BLaER1 treated with 17β-estradiol and CSF1 and Interleukin-3, amounts not matched to agents 10 nM and 100 nM (cell line): ENCODE measurements around the gene CAPN2.
A peak's percentile ranks its signal among the peaks of the same experiment; 100 is the strongest.

ENCODE experiments used
- H3K27ac ChIP-seq, 11 experiments: shearing (Covaris generic); formaldehyde crosslinking; 2 replicates each; pipeline ENCODE4 v1.8.1; 2022
- H3K27me3 ChIP-seq, 11 experiments: shearing (Covaris generic); formaldehyde crosslinking; 2 replicates each; pipeline ENCODE4 v1.8.1; 2022
- H3K36me3 ChIP-seq, 11 experiments: shearing (Covaris generic); formaldehyde crosslinking; 2 replicates each; pipeline ENCODE4 v1.8.1; 2022
- H3K4me1 ChIP-seq, 10 experiments: shearing (Covaris generic); formaldehyde crosslinking; 2 replicates each; pipeline ENCODE4 v1.8.1; 2022
- H3K4me2 ChIP-seq, 11 experiments: shearing (Covaris generic); formaldehyde crosslinking; 2 replicates each; pipeline ENCODE4 v1.8.1; 2022
- H3K4me3 ChIP-seq, 10 experiments: shearing (Covaris generic); formaldehyde crosslinking; 2 replicates each; pipeline ENCODE4 v1.8.1; 2022
- H3K9ac ChIP-seq, 11 experiments: shearing (Covaris generic); formaldehyde crosslinking; 2 replicates each; pipeline ENCODE4 v1.8.1; 2022
- H3K9me3 ChIP-seq, 11 experiments: shearing (Covaris generic); formaldehyde crosslinking; replicated peaks in 1 of 11; 2 replicates each; pipeline ENCODE4 v1.8.1; 2022
- H4K20me1 ChIP-seq, 11 experiments: shearing (Covaris generic); formaldehyde crosslinking; 2 replicates each; pipeline ENCODE4 v1.8.1; 2022
- Cebpa-rat ChIP-seq, 11 experiments: shearing (Covaris generic); IDR thresholded peaks; 2 replicates each; pipeline ENCODE4 v1.8.1; 2022

Gene CAPN2

DNA sequence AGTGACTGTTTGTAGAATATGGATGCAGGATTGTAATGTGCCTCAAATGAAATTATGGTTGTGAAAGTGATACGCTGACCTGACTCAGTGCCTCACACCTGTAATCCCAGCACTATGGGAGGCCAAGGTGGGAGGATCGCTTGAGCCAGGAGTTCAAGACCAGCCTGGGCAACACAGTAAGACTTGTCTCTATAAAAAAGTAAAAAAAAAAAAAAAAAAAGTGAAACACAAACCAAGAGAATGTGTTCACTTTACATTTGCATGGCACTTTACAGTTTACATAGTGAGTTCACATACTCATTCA, 2.0 kb downstream of the CAPN2 start:
- Histone ChIP-seq H3K4me3 (no peak overlapping the region; a peak in 1 of 20 replicates), H3K27ac (no peak overlapping the region), H4K20me1 (peaks cover 0 to 39% (median 17%) of the 10 kb centered on the region in 11 experiments; a peak in 11 of 22 replicates), H3K9me3 (no peaks in the 10 kb centered on the region), H3K4me1 (peaks cover 31 to 62% (median 56%) of the 10 kb centered on the region in 10 experiments), H3K36me3 (peaks cover 11 to 23% (median 17%) of the 10 kb centered on the region in 11 experiments), H3K4me2 (peak overlapping the region; percentile 72 to 98 (median 92); a peak in 18 of 22 replicates), H3K9ac (peak overlapping the region in 2 of 11 experiments; percentile 39 to 48; a peak in 2 of 22 replicates), H3K27me3 (no peaks in the 10 kb centered on the region)
- no peak for TF ChIP-seq Cebpa-rat (IDR thresholded peaks at IDR 0.05)

DNA sequence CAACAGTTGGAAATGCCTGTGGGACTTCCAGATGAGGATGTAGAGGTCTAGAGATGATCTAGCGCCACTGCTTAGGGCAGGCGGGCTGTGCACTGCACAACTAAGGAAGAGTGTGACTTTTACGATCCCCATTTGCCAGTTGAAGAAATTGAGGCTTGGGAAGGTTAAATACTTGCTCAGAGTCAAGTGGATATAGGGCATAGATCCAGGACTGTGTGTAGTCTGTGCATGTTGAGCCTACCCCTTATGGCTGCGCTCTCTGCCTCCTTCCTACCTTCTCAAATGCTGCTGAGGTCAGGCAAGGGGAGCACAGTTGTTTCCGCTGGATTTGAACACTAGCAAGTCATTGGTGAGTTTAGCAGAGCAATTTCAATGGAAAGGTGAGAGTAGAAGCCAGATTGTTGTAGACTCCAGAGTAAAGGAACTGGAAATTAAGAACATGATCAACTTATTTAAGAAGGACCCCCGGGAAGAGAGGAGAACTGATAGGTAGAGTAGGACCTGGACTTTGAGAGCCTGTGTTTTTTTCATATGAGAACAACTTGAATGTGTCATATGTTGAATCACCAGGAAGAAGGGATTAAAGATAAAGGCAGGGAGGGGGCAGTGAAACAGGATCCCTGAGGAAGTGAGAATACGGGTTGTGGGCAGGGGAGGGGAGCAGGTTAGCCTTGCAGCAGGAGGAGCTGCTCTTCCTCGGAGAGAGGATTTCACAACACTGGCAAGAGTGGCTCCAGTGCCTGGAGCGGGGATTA, 2.7 kb downstream of the CAPN2 start:
- H3K27me3 ChIP-seq, result no peaks in the 10 kb centered on the region
- peak overlapping the region in 10 of 11 experiments; percentile 19 to 97 (median 90); a peak in 20 of 22 replicates for H3K4me2 ChIP-seq
- peaks cover 31 to 62% (median 56%) of the 10 kb centered on the region in 10 experiments for H3K4me1 ChIP-seq
- peak overlapping the region in 3 of 10 experiments; percentile 3 to 25 (median 21); a peak in 5 of 20 replicates for H3K4me3 ChIP-seq
- peak in 4 of 11 experiments; percentile 7 to 54 (median 28); a peak in 4 of 22 replicates for TF ChIP-seq Cebpa-rat (IDR thresholded peaks at IDR 0.05)
- H3K27ac ChIP-seq, result peak overlapping the region in 3 of 11 experiments; percentile 19 to 43 (median 29); a peak in 3 of 22 replicates
- peak overlapping the region in 5 of 11 experiments; percentile 10 to 48 (median 30); a peak in 5 of 22 replicates for H3K9ac ChIP-seq
- peaks cover 0 to 39% (median 17%) of the 10 kb centered on the region in 11 experiments; a peak in 11 of 22 replicates for H4K20me1 ChIP-seq
- peaks cover 18 to 29% (median 24%) of the 10 kb centered on the region in 11 experiments for H3K36me3 ChIP-seq
- H3K9me3 ChIP-seq, result no peaks in the 10 kb centered on the region

DNA sequence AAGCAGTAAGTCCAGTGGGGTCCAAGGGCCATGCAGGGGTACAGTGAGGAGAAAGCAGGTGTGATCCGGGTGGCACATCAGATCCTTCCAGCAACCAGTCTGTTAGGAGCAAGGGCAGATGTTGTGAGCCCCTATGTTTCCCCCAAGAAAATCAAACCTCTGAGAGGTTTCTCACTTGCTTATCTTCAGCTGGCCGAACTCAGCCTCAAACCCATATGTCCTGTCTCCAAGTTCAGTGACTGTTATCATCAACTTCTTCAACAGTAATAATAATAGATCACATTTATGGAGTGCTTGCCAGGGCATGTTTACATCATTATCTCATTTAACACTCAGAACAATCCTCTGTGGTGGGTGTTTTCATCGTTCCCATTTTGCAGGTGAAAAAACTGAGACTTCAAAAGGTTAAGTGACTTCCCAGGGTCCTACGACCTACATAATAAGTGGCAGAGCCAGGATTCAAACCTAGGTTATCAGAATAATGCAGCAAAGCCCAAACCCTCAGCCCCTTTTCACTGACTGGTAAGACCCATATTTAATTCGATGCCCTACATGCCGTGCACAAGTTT, 3.3 kb downstream of the CAPN2 start:
- Histone ChIP-seq H3K27ac (peak overlapping the region in 3 of 11 experiments; percentile 11 to 43 (median 19); a peak in 4 of 22 replicates), H3K9ac (peak overlapping the region in 5 of 11 experiments; percentile 17 to 48 (median 30); a peak in 6 of 22 replicates), H3K4me1 (peaks cover 31 to 63% (median 56%) of the 10 kb centered on the region in 10 experiments), H3K4me2 (peak overlapping the region; percentile 36 to 97 (median 89); a peak in 21 of 22 replicates), H3K9me3 (no peaks in the 10 kb centered on the region), H3K4me3 (peak overlapping the region in 3 of 10 experiments; percentile 3 to 25 (median 21); a peak in 5 of 20 replicates), H3K27me3 (no peaks in the 10 kb centered on the region), H4K20me1 (peaks cover 0 to 42% (median 17%) of the 10 kb centered on the region in 11 experiments; a peak in 11 of 22 replicates), H3K36me3 (peaks cover 22 to 36% (median 30%) of the 10 kb centered on the region in 11 experiments)
- TF ChIP-seq Cebpa-rat (IDR thresholded peaks at IDR 0.05), result no peak; a peak in 1 of 22 replicates

DNA sequence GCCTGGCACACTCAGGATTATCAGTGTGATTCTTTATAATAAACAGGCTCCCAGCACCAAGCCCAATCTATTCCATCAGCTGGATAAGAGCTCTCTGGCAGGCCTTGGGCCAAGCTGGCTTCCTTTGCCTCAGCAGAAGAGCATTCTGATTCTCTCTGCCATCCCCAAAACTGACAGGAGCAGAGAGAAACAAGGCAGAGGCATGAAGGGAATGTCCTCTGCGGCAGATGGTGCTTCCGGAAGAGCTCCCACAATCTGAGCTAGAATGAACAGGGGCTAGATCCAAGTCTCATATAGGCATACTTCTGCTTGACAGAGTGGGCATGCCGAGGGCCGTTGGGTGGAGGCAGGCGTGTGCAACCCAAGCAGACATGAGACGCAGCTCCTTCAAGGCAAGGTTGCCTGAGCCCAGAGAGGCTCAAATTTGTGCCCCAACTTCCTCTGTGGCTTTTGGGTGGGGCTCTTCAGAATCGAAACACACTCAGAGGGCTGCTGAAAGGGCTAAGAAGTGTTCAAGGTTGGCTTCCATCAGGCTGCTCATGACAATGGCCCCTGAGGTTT, 4.0 kb downstream of the CAPN2 start:
- no peak for TF ChIP-seq Cebpa-rat (IDR thresholded peaks at IDR 0.05)
- Histone ChIP-seq H3K27ac (peak overlapping the region in 4 of 11 experiments; percentile 18 to 49 (median 31); a peak in 8 of 22 replicates), H3K9me3 (no peaks in the 10 kb centered on the region), H3K27me3 (no peaks in the 10 kb centered on the region), H3K4me2 (peak overlapping the region; percentile 36 to 97 (median 89)), H3K4me3 (peak overlapping the region in 1 of 10 experiments; percentile 8; a peak in 2 of 20 replicates), H3K36me3 (peaks cover 28 to 43% (median 37%) of the 10 kb centered on the region in 11 experiments), H4K20me1 (peaks cover 0 to 49% (median 17%) of the 10 kb centered on the region in 11 experiments; a peak in 11 of 22 replicates), H3K9ac (peak overlapping the region in 5 of 11 experiments; percentile 5 to 28 (median 21); a peak in 2 of 22 replicates), H3K4me1 (peaks cover 31 to 68% (median 56%) of the 10 kb centered on the region in 10 experiments)

DNA sequence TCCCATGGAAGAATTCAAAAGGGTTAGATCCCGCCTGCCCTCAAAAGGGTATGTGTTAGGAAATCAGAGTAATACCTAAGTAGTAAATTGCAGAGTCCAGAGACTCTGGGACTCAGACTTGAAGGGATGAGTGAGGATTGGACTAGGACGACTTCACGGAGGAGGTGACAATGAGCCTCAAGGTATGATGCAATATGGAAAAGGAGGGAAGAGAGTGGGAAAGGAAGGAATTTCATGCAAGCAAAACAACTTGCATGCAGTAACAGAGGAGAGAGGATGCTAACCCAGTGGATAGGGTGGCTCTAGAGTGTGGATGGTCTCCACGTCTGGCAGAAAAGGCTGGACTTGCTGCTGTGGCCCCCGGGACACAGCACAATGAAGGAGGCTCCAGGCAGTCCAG, 4.8 kb downstream of the CAPN2 start:
- no peaks in the 10 kb centered on the region for H3K27me3 ChIP-seq
- peak overlapping the region in 4 of 11 experiments; percentile 18 to 49 (median 31); a peak in 7 of 22 replicates for H3K27ac ChIP-seq
- TF ChIP-seq Cebpa-rat (IDR thresholded peaks at IDR 0.05), result peak in 3 of 11 experiments; percentile 18 to 46 (median 21); a peak in 2 of 22 replicates
- H3K4me3 ChIP-seq, result no peak overlapping the region
- peak overlapping the region in 6 of 11 experiments; percentile 60 to 97 (median 94); a peak in 13 of 22 replicates for H3K4me2 ChIP-seq
- peaks cover 0 to 53% (median 17%) of the 10 kb centered on the region in 11 experiments; a peak in 11 of 22 replicates for H4K20me1 ChIP-seq
- H3K9ac ChIP-seq, result peak overlapping the region in 2 of 11 experiments; percentile 5 to 8; a peak in 1 of 22 replicates
- peaks cover 29 to 49% (median 41%) of the 10 kb centered on the region in 11 experiments for H3K36me3 ChIP-seq
- H3K4me1 ChIP-seq, result peaks cover 31 to 64% (median 56%) of the 10 kb centered on the region in 10 experiments
- H3K9me3 ChIP-seq, result no peaks in the 10 kb centered on the region

DNA sequence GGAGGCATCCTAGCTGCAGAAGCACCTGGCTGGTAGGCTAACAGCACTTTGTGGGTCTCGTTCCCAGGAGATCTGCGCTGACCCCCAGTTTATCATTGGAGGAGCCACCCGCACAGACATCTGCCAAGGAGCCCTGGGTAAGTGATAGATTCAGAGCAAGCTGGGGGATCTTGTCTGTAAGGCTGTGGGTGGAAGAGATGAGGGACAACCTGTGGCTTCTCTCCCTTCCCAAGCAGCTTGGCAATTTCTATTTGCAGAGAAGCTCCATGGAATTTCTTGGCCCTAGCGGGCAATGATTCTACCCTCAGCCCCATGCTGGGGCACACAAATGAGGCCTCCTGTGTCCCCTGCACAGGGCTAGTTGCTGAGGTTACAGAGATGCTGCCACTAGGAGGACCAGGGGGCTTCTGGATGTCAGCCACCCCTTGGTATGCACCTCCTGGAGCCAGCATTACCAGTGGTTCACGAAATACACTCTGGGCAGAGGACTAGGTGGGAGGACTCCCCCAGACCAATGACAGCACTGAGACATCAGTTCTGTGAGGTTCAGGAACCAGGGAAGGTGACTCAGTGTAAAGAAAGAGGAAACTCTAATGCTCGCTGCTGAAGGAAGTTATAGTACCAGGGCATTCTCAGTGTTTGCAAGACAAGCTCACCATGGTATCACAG, 5.5 kb downstream of the CAPN2 start:
- H3K4me2 ChIP-seq, result peak overlapping the region in 5 of 11 experiments; percentile 89 to 97 (median 97); a peak in 10 of 22 replicates
- peak overlapping the region in 2 of 11 experiments; percentile 20 to 34; a peak in 1 of 22 replicates for H3K9ac ChIP-seq
- H4K20me1 ChIP-seq, result peaks cover 0 to 53% (median 17%) of the 10 kb centered on the region in 11 experiments; a peak in 11 of 22 replicates
- TF ChIP-seq Cebpa-rat (IDR thresholded peaks at IDR 0.05), result no peak
- H3K27me3 ChIP-seq, result no peaks in the 10 kb centered on the region
- no peaks in the 10 kb centered on the region for H3K9me3 ChIP-seq
- H3K4me3 ChIP-seq, result no peak overlapping the region
- peaks cover 29 to 51% (median 41%) of the 10 kb centered on the region in 11 experiments for H3K36me3 ChIP-seq
- H3K4me1 ChIP-seq, result peaks cover 31 to 67% (median 57%) of the 10 kb centered on the region in 10 experiments
- H3K27ac ChIP-seq, result peak overlapping the region in 3 of 11 experiments; percentile 31 to 59 (median 46); a peak in 4 of 22 replicates

DNA sequence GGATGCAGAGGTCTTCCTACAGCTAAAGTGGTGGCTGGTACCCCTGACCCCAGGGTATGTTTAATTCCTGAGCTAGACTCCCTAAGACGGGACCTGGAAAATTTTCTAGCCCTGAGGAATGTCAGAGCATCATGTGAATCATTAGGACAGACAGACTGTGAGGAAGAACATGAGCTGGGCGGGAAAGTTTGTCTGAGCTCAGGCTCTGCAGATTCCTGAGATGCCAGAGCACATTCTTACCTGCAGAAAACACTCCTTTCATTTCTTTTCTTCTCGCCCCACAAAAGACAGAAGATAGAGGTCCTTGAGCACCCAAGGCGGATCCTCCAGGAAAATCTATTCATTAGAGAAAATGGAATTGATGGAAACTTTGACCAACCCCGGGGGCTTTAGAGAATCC, 6.5 kb downstream of the CAPN2 start:
- H3K4me2 ChIP-seq, result peak overlapping the region in 3 of 11 experiments; percentile 90 to 97 (median 97); a peak in 5 of 22 replicates
- no peaks in the 10 kb centered on the region for H3K9me3 ChIP-seq
- H3K9ac ChIP-seq, result no peak overlapping the region
- H3K36me3 ChIP-seq, result peaks cover 29 to 57% (median 47%) of the 10 kb centered on the region in 11 experiments
- peak overlapping the region in 2 of 11 experiments; percentile 46 to 59; a peak in 2 of 22 replicates for H3K27ac ChIP-seq
- peaks cover 21 to 68% (median 47%) of the 10 kb centered on the region in 10 experiments for H3K4me1 ChIP-seq
- no peak overlapping the region for H3K4me3 ChIP-seq
- TF ChIP-seq Cebpa-rat (IDR thresholded peaks at IDR 0.05), result no peak
- no peaks in the 10 kb centered on the region for H3K27me3 ChIP-seq
- peaks cover 0 to 58% (median 17%) of the 10 kb centered on the region in 11 experiments; a peak in 11 of 22 replicates for H4K20me1 ChIP-seq
